ENCODE data around the gene SLC44A3. TPM values are rescaled to one million over a fixed set of nuclear protein-coding genes. Genes with fewer than 3 reads are reported as not detected.

Gene SLC44A3
- total and polyA plus RNA-seq, 2 donors (not counting 1 experiment from before 2014, with no cell fraction given) = 3.9 to 9.7 TPM

- Histone ChIP-seq H3K36me3 (ENCODE audit: control insufficient read depth, insufficient read depth, low read length) (no peaks in the 10 kb centered on the region), H3K4me3 (replicated peaks in 1 of 4; ENCODE audit: control extremely low read depth in 1 of 4, insufficient read depth in 1 of 4, low read depth in 3 of 4, low read length in 4 of 4) (no peak overlapping the region), H3K4me1 (ENCODE audit: control insufficient read depth, extremely low read depth, insufficient read depth, low read length) (peaks cover 15% of the 10 kb centered on the region), H2AFZ (ENCODE audit: low read length) (no peak overlapping the region), H3K27ac (ENCODE audit: insufficient read depth, low read length) (peak overlapping the region; percentile 57), H3K79me2 (ENCODE audit: control insufficient read depth, insufficient read depth, low read length) (no peaks in the 10 kb centered on the region), H3K9ac (ENCODE audit: insufficient read depth, low read length) (no peak overlapping the region), H4K20me1 (ENCODE audit: control insufficient read depth, extremely low read depth, insufficient read depth, low read length) (no peaks in the 10 kb centered on the region), H3K4me2 (ENCODE audit: extremely low read depth, insufficient read depth, low read length) (no peak overlapping the region), H3K27me3 (ENCODE audit: control insufficient read depth, insufficient read depth, low read length) (no peaks in the 10 kb centered on the region), H3K9me3 (ENCODE audit: control insufficient read depth, insufficient read depth, low read depth, low read length) (no peaks in the 10 kb centered on the region)
- no peak for TF ChIP-seq CTCF (conservative IDR thresholded peaks at IDR 0.05 in 1 of 2, IDR thresholded peaks at IDR 0.05 in 1 of 2; ENCODE audit: low read depth in 1 of 2, low read length in 2 of 2)
- no peak for TF ChIP-seq EZH2 (IDR thresholded peaks at IDR 0.05; ENCODE audit: low read length, missing control alignments)
- no peak for DNase-seq (ENCODE audit: low read depth in 2 of 2)
These were observed 46.8 kb upstream of the SLC44A3 start for GRCh38 chr1:94773296-94773809.

DNA sequence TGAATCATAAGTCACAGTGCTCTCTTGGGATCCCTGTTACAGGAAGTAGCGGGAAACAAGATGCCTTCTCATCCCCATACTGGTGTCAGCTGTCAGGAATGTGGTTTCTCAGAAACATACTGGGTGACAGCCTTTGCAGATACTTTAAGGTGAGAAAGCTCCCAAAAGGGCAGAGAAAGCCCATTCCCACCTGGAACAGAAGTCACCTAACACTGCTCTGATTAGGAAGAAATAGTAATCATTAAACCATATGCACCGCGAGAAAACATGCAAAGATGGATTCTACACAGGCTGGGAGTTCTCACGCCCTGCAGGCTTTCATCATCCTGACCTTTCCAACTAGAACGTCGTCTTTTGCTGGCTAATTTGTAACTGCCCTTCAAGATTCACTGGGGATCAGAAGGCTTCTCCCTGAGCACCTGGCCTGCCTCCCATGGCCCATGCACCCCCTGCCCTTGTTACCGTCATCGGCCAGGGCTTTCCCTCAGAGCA lies 46.2 kb upstream of the SLC44A3 start:
- no peaks in the 10 kb centered on the region for H3K9me3 ChIP-seq (ENCODE audit: control insufficient read depth, insufficient read depth, low read depth, low read length)
- no peak overlapping the region for H3K9ac ChIP-seq (ENCODE audit: insufficient read depth, low read length)
- no peak for TF ChIP-seq EZH2 (IDR thresholded peaks at IDR 0.05; ENCODE audit: low read length, missing control alignments)
- TF ChIP-seq CTCF (conservative IDR thresholded peaks at IDR 0.05 in 1 of 2, IDR thresholded peaks at IDR 0.05 in 1 of 2; ENCODE audit: low read depth in 1 of 2, low read length in 2 of 2) = no peak
- H4K20me1 ChIP-seq (ENCODE audit: control insufficient read depth, extremely low read depth, insufficient read depth, low read length) = no peaks in the 10 kb centered on the region
- H3K27ac ChIP-seq (ENCODE audit: insufficient read depth, low read length) = peak overlapping the region; percentile 57
- DNase-seq (ENCODE audit: low read depth in 2 of 2) = peak; percentile 54 to 70
- H3K4me3 ChIP-seq (replicated peaks in 1 of 4; ENCODE audit: control extremely low read depth in 1 of 4, insufficient read depth in 1 of 4, low read depth in 3 of 4, low read length in 4 of 4) = no peak overlapping the region
- no peak overlapping the region for H2AFZ ChIP-seq (ENCODE audit: low read length)
- peaks cover 17% of the 10 kb centered on the region for H3K4me1 ChIP-seq (ENCODE audit: control insufficient read depth, extremely low read depth, insufficient read depth, low read length)
- no peaks in the 10 kb centered on the region for H3K27me3 ChIP-seq (ENCODE audit: control insufficient read depth, insufficient read depth, low read length)
- H3K36me3 ChIP-seq (ENCODE audit: control insufficient read depth, insufficient read depth, low read length) = no peaks in the 10 kb centered on the region
- no peak overlapping the region for H3K4me2 ChIP-seq (ENCODE audit: extremely low read depth, insufficient read depth, low read length)
- no peaks in the 10 kb centered on the region for H3K79me2 ChIP-seq (ENCODE audit: control insufficient read depth, insufficient read depth, low read length)

GRCh38 chr1:94776474-94776873 lies 43.7 kb upstream of the SLC44A3 start:
- Histone ChIP-seq H3K9me3 (ENCODE audit: control insufficient read depth, insufficient read depth, low read depth, low read length) (no peaks in the 10 kb centered on the region), H3K4me3 (replicated peaks in 1 of 4; ENCODE audit: control extremely low read depth in 1 of 4, insufficient read depth in 1 of 4, low read depth in 3 of 4, low read length in 4 of 4) (no peak overlapping the region), H3K4me1 (ENCODE audit: control insufficient read depth, extremely low read depth, insufficient read depth, low read length) (peaks cover 18% of the 10 kb centered on the region), H3K79me2 (ENCODE audit: control insufficient read depth, insufficient read depth, low read length) (no peaks in the 10 kb centered on the region), H3K27ac (ENCODE audit: insufficient read depth, low read length) (no peak overlapping the region), H4K20me1 (ENCODE audit: control insufficient read depth, extremely low read depth, insufficient read depth, low read length) (no peaks in the 10 kb centered on the region), H2AFZ (ENCODE audit: low read length) (no peak overlapping the region), H3K4me2 (ENCODE audit: extremely low read depth, insufficient read depth, low read length) (no peak overlapping the region), H3K36me3 (ENCODE audit: control insufficient read depth, insufficient read depth, low read length) (no peaks in the 10 kb centered on the region), H3K9ac (ENCODE audit: insufficient read depth, low read length) (no peak overlapping the region), H3K27me3 (ENCODE audit: control insufficient read depth, insufficient read depth, low read length) (no peaks in the 10 kb centered on the region)
- TF ChIP-seq CTCF (conservative IDR thresholded peaks at IDR 0.05 in 1 of 2, IDR thresholded peaks at IDR 0.05 in 1 of 2; ENCODE audit: low read depth in 1 of 2, low read length in 2 of 2) (no peak), EZH2 (IDR thresholded peaks at IDR 0.05; ENCODE audit: low read length, missing control alignments) (no peak)
- no peak for DNase-seq (ENCODE audit: low read depth in 2 of 2)
